Mucosa of stomach (tissue), 1 donor: Measurements from ENCODE around the gene TMEM250.

Experiments
- H3K27me3 ChIP-seq: one replicate; pipeline ENCODE4 v1.7.0; 2013; ENCODE audit warnings: mild to moderate bottlenecking, low read length; ENCODE audit not compliant: control insufficient read depth, insufficient read depth
- H3K36me3 ChIP-seq: one replicate; pipeline ENCODE4 v1.7.0; 2013; ENCODE audit warnings: low read length; ENCODE audit not compliant: control insufficient read depth, insufficient read depth
- H3K4me1 ChIP-seq: one replicate; pipeline ENCODE4 v1.7.0; 2013; ENCODE audit warnings: mild to moderate bottlenecking, low read length; ENCODE audit not compliant: control insufficient read depth, insufficient read depth
- H3K4me3 ChIP-seq: one replicate; pipeline ENCODE4 v1.7.0; 2013; ENCODE audit warnings: low read length
- H3K9ac ChIP-seq: one replicate; pipeline ENCODE4 v1.7.0; 2013; ENCODE audit warnings: mild to moderate bottlenecking, low read length, moderate library complexity
- H3K9me3 ChIP-seq: one replicate; pipeline ENCODE4 v1.7.0; 2013; ENCODE audit warnings: mild to moderate bottlenecking, low read length, moderate library complexity; ENCODE audit not compliant: control insufficient read depth
- donor health status: Pancreatic carcinoma.

TMEM250 gene

DNA sequence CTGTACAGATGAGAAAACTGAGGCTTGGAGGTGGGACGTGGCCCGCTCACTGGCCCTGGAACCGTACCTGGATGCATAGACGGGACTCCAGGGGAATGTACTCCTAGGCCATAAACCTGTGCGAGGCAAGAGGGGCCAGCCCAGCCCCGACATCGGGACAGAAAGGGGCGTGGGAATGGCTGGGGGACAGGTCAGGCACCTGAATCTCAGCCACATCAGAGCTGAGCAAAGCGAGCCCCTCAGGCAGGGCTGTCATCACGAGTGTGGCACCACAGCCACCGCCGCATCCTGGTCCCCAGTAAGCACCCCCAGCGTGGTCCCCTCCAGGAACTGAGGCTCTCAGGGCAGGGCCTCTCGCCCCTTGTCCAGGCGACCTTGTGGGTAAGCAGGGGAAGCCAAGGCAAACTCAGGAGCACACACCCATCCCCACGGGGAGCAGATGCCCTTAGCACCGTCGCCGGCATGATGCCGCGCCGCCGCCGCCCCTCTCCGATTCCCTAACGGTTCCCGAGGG is 40.1 kb downstream of the TMEM250 start:
- Histone ChIP-seq H3K4me1 (peaks cover 29% of the 10 kb centered on the region), H3K9ac (no peak overlapping the region), H3K9me3 (no peaks in the 10 kb centered on the region)

DNA sequence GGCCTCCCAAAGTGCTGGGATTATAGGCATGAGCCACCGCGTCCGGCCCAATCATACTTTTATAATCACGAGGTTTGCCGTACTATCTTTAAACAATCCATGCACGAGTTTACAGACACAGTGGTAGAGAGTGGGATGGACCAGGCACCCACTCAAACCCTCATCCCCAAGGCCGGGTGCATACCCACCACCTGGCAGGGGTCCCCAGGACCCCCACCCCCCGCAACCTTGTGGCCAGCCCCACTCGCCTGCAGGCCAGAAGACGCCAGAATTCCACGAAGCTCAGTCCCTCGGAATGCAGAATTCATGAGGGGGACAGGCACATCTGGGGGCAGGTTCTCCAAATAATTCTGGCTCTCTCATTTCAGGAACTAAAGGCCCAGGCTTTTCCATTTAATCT is 40.7 kb downstream of the TMEM250 start:
- Histone ChIP-seq H3K9me3 (no peaks in the 10 kb centered on the region), H3K4me3 (no peak overlapping the region), H3K27me3 (no peaks in the 10 kb centered on the region), H3K36me3 (no peaks in the 10 kb centered on the region), H3K9ac (no peak overlapping the region), H3K4me1 (peaks cover 29% of the 10 kb centered on the region)

More for the DNA sequence above, 40.1 kb downstream of the TMEM250 start:
- Histone ChIP-seq H3K27me3 (no peaks in the 10 kb centered on the region), H3K36me3 (no peaks in the 10 kb centered on the region), H3K4me3 (no peak overlapping the region)

DNA sequence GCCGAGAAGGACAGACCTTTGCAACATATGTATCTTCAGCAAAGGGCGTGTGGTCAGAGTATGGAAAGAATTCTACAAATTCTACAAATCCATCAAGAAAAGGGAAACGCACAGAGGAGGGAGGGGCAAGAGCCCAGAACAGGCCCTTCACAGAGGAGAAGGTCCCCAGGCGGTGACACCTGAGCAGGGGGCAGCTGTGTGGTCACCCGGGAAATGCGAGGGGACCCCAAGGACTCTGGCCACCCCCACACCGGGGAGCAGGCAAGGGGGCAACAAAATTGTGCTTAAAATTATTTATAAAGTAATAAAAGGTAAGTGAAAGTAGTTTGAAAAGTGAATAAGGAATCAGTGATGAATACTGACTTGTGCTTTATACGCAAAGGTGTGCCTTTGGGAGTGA is 41.2 kb downstream of the TMEM250 start:
- peaks cover 29% of the 10 kb centered on the region for H3K4me1 ChIP-seq
- H3K27me3 ChIP-seq = no peaks in the 10 kb centered on the region
- H3K4me3 ChIP-seq = no peak overlapping the region
- H3K9ac ChIP-seq = no peak overlapping the region
- no peaks in the 10 kb centered on the region for H3K36me3 ChIP-seq
- no peaks in the 10 kb centered on the region for H3K9me3 ChIP-seq

DNA sequence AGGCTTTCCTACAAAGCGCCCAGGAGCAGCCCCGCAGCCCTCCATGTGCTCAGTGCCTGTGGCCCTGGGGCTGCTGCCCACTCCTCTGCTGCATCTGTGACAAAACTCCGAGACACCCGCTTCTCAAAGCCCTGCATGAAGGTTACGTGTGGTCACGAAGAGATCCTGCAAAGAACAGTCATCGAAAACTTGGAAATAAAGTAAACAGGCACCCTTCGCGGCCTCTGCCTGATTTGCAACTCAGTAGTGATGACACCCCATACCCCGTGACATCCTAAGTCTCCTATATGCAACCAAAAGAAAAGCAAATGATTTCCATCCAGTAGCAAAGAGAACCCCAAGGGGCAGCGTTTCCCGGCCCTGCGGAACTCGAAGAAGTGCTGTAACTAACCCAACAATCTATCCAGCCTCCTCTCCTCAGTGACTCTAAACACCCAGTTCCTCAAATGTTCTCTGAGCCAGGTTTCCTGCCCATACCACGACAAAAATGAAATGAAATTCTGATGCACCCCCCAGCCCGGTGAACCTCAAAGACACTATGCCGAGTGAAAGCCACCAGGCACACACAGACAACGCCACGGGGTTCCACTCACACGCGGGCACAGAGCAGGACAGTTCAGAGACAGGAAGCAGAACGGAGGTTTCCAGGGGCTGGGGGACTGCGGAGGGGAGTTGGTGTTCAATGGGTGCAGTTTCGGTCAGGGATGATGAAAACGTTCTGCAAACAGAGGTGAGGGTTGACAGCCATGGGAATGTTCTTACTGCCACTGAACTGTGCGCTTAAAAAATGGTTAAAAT is 42.6 kb downstream of the TMEM250 start:
- Histone ChIP-seq H3K27me3 (no peaks in the 10 kb centered on the region), H3K4me3 (no peak overlapping the region), H3K36me3 (no peaks in the 10 kb centered on the region), H3K9me3 (no peaks in the 10 kb centered on the region), H3K9ac (no peak overlapping the region), H3K4me1 (peaks cover 17% of the 10 kb centered on the region)

DNA sequence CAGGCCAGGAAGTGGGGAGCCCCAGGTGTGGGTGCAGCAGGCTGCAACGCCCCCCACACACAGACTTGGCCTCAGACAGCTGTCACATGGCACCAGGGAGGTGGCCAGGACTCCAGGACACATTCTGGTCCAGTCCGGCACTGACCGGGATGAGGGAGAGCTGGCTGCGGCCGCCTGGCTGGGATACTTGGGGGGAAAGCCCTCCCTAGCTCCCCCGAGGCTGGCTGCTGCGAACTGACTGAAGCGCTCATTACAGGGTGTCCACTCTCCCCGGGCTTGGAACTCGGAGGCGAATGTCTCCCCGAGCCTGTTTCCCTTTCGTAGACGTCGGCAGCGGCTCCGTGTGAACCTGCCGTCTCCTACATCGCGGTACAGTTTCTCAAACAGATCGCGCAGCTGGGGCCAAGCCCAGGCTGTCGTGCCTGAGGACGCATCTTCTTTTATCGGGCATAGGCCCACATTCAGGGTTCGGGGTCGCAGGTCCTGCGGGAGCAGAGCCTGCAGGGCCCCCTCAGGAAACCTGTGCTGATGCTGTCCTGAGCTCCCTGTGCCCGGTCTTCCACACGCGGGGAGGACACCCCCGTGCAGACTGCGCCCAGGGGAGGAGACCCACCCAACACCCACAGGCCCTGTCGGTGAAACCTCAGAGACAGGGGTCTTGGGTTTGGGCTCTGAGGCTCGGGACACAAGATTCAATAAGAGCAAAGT is 43.4 kb downstream of the TMEM250 start:
- Histone ChIP-seq H3K36me3 (no peaks in the 10 kb centered on the region), H3K9me3 (no peaks in the 10 kb centered on the region), H3K27me3 (no peaks in the 10 kb centered on the region), H3K9ac (no peak overlapping the region), H3K4me1 (peaks cover 12% of the 10 kb centered on the region), H3K4me3 (no peak overlapping the region)

DNA sequence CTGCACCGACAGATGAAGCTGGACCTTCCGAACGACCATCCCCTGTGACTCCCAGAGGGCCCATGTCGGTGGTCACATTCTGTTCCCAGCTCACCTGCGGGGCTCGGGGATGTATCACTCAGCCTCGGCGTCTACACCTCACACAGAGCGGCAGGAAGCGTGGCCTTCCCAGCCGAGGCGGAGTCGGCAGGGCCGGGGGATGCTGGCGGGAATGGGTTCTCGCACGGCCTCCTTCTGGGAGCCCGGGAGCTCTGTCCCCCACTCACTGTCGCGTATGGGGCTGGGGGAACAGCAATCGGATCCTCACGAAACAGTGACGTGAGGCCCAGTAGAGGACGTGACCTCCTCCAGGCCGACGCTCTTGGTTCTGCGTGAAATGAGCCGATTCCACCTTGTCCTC is 44.0 kb downstream of the TMEM250 start:
- Histone ChIP-seq H3K36me3 (no peaks in the 10 kb centered on the region), H3K9me3 (no peaks in the 10 kb centered on the region), H3K4me1 (peaks cover 6% of the 10 kb centered on the region), H3K4me3 (no peak overlapping the region), H3K9ac (no peak overlapping the region), H3K27me3 (no peaks in the 10 kb centered on the region)
